ENCODE data around the gene GAN.

GRCh38 chr16:81416749-81417148 lies 102.0 kb downstream of the GAN start:
- TF ChIP-seq POLR2A (IDR thresholded peaks at IDR 0.05; ENCODE audit: low read depth): no peak
- TF ChIP-seq, protein P1, sequence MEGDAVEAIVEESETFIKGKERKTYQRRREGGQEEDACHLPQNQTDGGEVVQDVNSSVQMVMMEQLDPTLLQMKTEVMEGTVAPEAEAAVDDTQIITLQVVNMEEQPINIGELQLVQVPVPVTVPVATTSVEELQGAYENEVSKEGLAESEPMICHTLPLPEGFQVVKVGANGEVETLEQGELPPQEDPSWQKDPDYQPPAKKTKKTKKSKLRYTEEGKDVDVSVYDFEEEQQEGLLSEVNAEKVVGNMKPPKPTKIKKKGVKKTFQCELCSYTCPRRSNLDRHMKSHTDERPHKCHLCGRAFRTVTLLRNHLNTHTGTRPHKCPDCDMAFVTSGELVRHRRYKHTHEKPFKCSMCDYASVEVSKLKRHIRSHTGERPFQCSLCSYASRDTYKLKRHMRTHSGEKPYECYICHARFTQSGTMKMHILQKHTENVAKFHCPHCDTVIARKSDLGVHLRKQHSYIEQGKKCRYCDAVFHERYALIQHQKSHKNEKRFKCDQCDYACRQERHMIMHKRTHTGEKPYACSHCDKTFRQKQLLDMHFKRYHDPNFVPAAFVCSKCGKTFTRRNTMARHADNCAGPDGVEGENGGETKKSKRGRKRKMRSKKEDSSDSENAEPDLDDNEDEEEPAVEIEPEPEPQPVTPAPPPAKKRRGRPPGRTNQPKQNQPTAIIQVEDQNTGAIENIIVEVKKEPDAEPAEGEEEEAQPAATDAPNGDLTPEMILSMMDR (IDR thresholded peaks at IDR 0.05): no peak

Data from esophagus muscularis mucosa (tissue), 3 donors.